Thyroid gland (tissue), 4 donors: ENCODE measurements around the gene HEXIM2.

Experiments
- POLR2A ChIP-seq, 2 donors: fragments of 450-650 bp; IDR thresholded peaks; one replicate each; pipeline ENCODE4 v1.6.1; 2017; ENCODE audit warnings: antibody characterized with exemption in 2 of 2, mild to moderate bottlenecking in 2 of 2, moderate library complexity in 1 of 2
- TF ChIP-seq, protein P1 (sequence below), 6 experiments: fragments of 200-600 bp in 3 of 6; fragments of 450-650 bp in 3 of 6; sonication (generic) in 3 of 6; IDR thresholded peaks; one replicate each; pipeline ENCODE4 v1.5.1; 2016 to 2019; ENCODE audit warnings: antibody characterized with exemption in 6 of 6, mild to moderate bottlenecking in 2 of 6, inconsistent platforms in 1 of 6, moderate library complexity in 1 of 6

DNA sequence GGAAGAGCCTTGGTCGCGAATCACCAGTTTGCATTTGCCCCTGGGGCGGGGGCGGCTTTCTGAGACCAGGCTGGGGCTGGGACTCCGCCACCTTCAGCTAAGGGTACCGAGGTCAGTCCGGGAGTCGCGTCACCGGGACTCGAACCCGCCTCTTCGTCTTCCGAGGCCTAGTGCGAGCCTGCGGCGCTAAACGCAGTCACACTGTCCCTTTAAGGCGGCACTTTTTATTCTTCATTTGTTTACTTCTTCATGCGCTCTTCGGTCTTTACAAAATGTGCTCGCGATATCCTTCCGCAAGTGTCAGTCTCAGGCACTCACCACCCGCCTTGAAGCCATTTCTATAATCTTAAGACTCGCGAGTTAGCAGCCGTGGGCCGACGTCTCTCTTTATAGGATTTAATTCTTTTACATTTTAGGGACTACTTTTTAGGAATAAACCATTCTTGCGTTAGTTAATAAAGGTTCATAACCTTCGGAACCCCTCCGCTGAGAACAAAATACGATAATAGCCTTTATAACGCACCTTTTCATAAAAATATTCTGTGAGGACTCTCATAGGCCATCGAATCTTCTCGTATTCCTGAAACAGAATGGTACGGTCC, 14.0 kb upstream of the HEXIM2 start:
- TF ChIP-seq, protein P1, sequence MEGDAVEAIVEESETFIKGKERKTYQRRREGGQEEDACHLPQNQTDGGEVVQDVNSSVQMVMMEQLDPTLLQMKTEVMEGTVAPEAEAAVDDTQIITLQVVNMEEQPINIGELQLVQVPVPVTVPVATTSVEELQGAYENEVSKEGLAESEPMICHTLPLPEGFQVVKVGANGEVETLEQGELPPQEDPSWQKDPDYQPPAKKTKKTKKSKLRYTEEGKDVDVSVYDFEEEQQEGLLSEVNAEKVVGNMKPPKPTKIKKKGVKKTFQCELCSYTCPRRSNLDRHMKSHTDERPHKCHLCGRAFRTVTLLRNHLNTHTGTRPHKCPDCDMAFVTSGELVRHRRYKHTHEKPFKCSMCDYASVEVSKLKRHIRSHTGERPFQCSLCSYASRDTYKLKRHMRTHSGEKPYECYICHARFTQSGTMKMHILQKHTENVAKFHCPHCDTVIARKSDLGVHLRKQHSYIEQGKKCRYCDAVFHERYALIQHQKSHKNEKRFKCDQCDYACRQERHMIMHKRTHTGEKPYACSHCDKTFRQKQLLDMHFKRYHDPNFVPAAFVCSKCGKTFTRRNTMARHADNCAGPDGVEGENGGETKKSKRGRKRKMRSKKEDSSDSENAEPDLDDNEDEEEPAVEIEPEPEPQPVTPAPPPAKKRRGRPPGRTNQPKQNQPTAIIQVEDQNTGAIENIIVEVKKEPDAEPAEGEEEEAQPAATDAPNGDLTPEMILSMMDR (IDR thresholded peaks at IDR 0.05): peak in 1 of 6 experiments; percentile 23
- TF ChIP-seq POLR2A (IDR thresholded peaks at IDR 0.05): no peak
